NB4 (cell line): ENCODE results near the gene OR6J1.

Source experiments
- DNase-seq: peaks from one replicate; pipeline ENCODE4 v3.0.0; 2010; ENCODE audit warnings: low read depth
- H3K4me3 ChIP-seq: one replicate; pipeline ENCODE4 v1.5.1; 2011; ENCODE audit warnings: mild to moderate bottlenecking, low read depth, low read length, moderate library complexity
- MYC ChIP-seq: IDR thresholded peaks from 2 replicates; pipeline ENCODE4 v1.6.1; 2011; ENCODE audit warnings: low read depth, low read length
- POLR2A ChIP-seq: IDR thresholded peaks from 2 replicates; pipeline ENCODE4 v1.6.1; 2011; ENCODE audit warnings: mild to moderate bottlenecking; ENCODE audit not compliant: insufficient read length; ENCODE audit errors: extremely low read depth
- TF ChIP-seq, protein P1 (sequence below): IDR thresholded peaks from 2 replicates; pipeline ENCODE4 v1.6.1; 2011; ENCODE audit warnings: low read depth, low read length
- TF ChIP-seq, protein P2 (sequence below): IDR thresholded peaks from one replicate; pipeline ENCODE4 v1.5.1; 2012; ENCODE audit warnings: low read depth, low read length

OR6J1 gene

DNA sequence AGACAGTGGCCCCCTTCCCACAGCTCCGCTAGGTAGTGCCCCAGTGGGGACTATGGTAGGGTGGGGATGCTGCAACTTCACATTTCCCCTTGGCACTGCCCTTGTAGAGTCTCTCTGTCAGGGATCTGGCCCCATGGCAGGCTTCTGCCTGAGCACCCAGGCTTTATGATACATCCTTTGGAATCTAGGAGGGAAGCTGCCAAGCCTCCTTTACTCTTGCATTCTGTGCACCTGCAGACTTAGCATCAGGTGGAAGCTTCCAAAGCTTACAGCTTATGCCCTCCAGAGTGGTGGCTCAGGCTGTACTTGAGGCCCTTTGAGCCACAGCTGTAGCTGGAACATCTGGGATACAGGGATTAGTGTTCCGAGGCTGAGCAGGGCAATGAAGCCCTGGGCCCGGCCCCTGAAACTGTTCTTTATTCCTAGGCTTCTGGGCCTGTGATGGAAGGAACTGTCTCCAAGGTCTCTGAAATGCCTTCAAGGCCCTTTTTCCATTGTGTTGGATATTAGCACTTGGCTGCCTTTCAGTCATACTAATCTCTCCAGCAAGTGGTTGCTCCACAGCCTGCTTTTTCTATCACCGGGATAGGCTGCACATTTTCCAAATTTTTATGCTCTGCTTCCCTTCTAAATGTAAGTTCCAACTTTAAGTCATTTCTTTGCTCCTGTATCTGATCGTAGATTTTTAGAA is 22.2 kb upstream of the OR6J1 start:
- no peak for TF ChIP-seq POLR2A
- TF ChIP-seq, protein P1, sequence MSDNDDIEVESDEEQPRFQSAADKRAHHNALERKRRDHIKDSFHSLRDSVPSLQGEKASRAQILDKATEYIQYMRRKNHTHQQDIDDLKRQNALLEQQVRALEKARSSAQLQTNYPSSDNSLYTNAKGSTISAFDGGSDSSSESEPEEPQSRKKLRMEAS: no peak
- TF ChIP-seq, protein P2, sequence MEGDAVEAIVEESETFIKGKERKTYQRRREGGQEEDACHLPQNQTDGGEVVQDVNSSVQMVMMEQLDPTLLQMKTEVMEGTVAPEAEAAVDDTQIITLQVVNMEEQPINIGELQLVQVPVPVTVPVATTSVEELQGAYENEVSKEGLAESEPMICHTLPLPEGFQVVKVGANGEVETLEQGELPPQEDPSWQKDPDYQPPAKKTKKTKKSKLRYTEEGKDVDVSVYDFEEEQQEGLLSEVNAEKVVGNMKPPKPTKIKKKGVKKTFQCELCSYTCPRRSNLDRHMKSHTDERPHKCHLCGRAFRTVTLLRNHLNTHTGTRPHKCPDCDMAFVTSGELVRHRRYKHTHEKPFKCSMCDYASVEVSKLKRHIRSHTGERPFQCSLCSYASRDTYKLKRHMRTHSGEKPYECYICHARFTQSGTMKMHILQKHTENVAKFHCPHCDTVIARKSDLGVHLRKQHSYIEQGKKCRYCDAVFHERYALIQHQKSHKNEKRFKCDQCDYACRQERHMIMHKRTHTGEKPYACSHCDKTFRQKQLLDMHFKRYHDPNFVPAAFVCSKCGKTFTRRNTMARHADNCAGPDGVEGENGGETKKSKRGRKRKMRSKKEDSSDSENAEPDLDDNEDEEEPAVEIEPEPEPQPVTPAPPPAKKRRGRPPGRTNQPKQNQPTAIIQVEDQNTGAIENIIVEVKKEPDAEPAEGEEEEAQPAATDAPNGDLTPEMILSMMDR: no peak
- TF ChIP-seq MYC: no peak
- DNase-seq: no peak
- H3K4me3 ChIP-seq: no peak overlapping the region

DNA sequence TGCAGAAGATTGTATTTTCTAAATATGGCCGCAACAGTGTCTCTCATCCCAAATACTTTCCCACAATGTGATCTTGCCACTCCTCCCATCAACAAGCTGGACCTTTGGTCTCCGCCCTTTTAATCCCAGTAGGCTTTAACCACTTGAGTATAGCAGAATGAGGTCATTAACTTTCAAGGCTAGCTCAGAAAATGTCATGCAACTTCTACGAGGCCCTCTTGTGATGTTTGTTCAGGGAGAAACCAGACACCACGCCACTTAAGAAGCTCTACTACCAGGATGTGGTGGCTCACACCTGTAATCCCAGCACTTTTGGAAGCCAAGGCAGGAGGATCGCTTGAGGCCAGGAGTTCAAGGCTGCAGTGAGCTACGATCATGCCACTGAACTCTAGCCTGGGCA is 20.1 kb upstream of the OR6J1 start:
- DNase-seq: no peak
- no peak overlapping the region for H3K4me3 ChIP-seq
- TF ChIP-seq POLR2A (no peak), MYC (no peak)
- TF ChIP-seq, protein P2: no peak
- TF ChIP-seq, protein P1: no peak

DNA sequence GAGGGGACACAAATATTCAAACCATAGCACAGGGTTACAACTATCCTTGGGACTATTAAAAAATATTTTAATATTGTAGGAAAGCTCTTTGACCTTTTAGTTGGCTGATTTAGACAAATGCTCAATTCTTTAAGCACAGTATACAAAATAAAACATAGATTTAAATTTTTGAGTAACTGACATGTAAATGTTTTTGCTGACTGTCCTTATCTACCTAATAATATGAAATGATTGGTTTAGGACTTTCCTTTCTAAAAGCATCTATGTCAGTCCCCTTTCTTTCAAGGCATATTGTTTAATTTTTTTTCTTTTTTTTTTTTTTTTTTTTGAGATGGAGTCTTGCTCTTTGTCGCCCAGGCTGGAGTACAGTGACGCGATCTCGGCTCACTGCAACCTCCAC is 16.5 kb upstream of the OR6J1 start:
- no peak for TF ChIP-seq POLR2A
- TF ChIP-seq, protein P1: no peak
- no peak for TF ChIP-seq MYC
- TF ChIP-seq, protein P2: no peak
- no peak overlapping the region for H3K4me3 ChIP-seq
- no peak for DNase-seq

DNA sequence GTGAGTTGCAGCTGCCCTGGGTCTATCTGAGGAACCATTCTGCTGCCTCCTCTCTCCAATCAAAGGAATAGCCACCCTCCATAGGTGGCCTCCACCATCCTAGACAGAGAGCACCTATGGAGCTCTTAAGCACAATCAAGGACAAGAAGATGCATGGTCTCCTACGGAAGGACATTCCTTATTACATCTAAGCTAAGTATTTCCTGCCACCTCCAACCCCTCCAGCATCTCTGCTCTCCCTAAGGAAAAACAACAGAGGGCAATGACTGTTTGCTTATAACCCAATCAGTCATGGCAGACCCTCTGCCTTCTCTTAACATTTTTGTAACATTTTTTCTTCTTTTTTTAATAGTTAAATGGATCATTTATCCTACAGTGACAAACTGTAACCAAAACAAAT is 14.8 kb upstream of the OR6J1 start:
- DNase-seq: no peak
- H3K4me3 ChIP-seq: no peak overlapping the region
- TF ChIP-seq, protein P1: no peak
- TF ChIP-seq POLR2A (no peak), MYC (no peak)
- TF ChIP-seq, protein P2: no peak

DNA sequence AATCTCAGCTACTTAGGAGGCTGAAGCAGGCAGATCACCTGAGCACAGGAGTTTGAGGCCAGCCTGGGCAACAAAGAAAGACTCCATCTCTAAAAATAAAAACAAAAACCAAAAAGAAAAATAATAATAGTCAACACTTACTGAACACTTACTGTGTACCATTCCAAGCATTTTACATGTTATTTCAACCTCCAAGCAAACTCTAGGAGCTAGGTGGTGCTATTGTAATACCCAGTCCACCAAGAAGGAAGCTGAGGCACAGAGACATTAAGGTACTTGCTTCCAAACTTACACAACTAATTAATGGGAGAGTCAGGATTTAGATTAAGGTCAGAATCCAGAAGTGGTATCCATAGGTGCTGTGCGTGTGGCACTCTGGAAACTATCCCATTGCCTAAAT is 13.7 kb upstream of the OR6J1 start:
- DNase-seq: peak; percentile 44
- TF ChIP-seq, protein P2: peak; percentile 30
- no peak for TF ChIP-seq MYC
- no peak overlapping the region for H3K4me3 ChIP-seq
